ENCODE results near the gene EIF3L. TPM values are rescaled to one million over a fixed set of nuclear protein-coding genes. Genes with fewer than 3 reads are reported as not detected.
A peak's percentile ranks its signal among the peaks of the same experiment; 100 is the strongest.

The EIF3L gene
- polyA plus RNA-seq, 1 of the 3 experiments (the other 2 are of a cell fraction): 478 TPM

DNA sequence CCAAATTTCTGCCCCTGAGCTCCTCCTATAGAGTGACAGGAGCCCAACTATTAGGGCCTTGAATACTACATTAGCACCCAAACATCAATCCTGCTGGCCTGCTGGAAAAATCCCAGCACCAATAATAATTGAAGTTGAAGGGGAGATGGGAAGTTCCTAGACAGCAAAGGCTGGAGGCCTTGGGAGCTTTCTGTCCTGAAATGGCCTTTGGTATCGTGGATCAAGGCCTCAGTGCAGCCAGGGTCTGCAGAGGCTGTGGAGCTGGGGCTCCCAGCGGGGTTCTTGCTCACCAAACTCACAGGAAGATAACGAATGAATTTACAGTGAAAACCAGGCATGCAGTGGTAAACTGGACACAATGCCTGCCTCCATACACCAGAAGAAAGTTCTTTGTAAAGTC lies 47.7 kb downstream of the EIF3L start:
- H3K4me1 ChIP-seq (ENCODE audit: control insufficient read depth in 1 of 2, insufficient read depth in 2 of 2, low read depth in 1 of 2, low read length in 1 of 2): peaks cover 12 to 13% of the 10 kb centered on the region in 2 experiments; a peak in 2 of 4 replicates
- CTCF ChIA-PET: interaction anchor here (1.0 to 3.1 kb wide), 5 partner anchors 13 to 79 kb away, joined by 3 to 9 read pairs (median 5); partner anchors contain the start of gene GALR3
- WGBS (ENCODE audit: low lambda C conversion rate): 100% methylated on average over 3 of the region's 3 CpGs
- H3K9ac ChIP-seq: no peak overlapping the region
- H4K20me1 ChIP-seq (ENCODE audit: insufficient read depth): no peaks in the 10 kb centered on the region
- H3K27me3 ChIP-seq (ENCODE audit: insufficient read depth): no peaks in the 10 kb centered on the region
- peaks cover 0 to 3% of the 10 kb centered on the region in 2 experiments for H3K36me3 ChIP-seq (replicated peaks in 1 of 2; ENCODE audit: control insufficient read depth in 1 of 2, insufficient read depth in 2 of 2, low read length in 1 of 2)
- no peak overlapping the region for H3K4me3 ChIP-seq (ENCODE audit: low read depth in 2 of 2, low read length in 1 of 2)
- no peak overlapping the region for H2AFZ ChIP-seq (ENCODE audit: low read depth)
- TF ChIP-seq YY1 (IDR thresholded peaks at IDR 0.05; ENCODE audit: low read depth) (no peak), GATA2 (CRISPR knock-in tag; IDR thresholded peaks at IDR 0.05) (no peak), TCF12 (IDR thresholded peaks at IDR 0.05) (no peak), NRF1 (IDR thresholded peaks at IDR 0.05; ENCODE audit: low read depth, low read length) (no peak)
- TF ChIP-seq, protein P1, sequence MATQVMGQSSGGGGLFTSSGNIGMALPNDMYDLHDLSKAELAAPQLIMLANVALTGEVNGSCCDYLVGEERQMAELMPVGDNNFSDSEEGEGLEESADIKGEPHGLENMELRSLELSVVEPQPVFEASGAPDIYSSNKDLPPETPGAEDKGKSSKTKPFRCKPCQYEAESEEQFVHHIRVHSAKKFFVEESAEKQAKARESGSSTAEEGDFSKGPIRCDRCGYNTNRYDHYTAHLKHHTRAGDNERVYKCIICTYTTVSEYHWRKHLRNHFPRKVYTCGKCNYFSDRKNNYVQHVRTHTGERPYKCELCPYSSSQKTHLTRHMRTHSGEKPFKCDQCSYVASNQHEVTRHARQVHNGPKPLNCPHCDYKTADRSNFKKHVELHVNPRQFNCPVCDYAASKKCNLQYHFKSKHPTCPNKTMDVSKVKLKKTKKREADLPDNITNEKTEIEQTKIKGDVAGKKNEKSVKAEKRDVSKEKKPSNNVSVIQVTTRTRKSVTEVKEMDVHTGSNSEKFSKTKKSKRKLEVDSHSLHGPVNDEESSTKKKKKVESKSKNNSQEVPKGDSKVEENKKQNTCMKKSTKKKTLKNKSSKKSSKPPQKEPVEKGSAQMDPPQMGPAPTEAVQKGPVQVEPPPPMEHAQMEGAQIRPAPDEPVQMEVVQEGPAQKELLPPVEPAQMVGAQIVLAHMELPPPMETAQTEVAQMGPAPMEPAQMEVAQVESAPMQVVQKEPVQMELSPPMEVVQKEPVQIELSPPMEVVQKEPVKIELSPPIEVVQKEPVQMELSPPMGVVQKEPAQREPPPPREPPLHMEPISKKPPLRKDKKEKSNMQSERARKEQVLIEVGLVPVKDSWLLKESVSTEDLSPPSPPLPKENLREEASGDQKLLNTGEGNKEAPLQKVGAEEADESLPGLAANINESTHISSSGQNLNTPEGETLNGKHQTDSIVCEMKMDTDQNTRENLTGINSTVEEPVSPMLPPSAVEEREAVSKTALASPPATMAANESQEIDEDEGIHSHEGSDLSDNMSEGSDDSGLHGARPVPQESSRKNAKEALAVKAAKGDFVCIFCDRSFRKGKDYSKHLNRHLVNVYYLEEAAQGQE (IDR thresholded peaks at IDR 0.05; ENCODE audit: low read depth, low read length): no peak
- TF ChIP-seq, protein P2, sequence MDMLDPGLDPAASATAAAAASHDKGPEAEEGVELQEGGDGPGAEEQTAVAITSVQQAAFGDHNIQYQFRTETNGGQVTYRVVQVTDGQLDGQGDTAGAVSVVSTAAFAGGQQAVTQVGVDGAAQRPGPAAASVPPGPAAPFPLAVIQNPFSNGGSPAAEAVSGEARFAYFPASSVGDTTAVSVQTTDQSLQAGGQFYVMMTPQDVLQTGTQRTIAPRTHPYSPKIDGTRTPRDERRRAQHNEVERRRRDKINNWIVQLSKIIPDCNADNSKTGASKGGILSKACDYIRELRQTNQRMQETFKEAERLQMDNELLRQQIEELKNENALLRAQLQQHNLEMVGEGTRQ (IDR thresholded peaks at IDR 0.05; ENCODE audit: borderline replicate concordance, low read depth, low read length): no peak
- no peak for DNase-seq
- H3F3A ChIP-seq (replicated peaks; ENCODE audit: insufficient read depth): peaks cover 8% of the 10 kb centered on the region
- H3K9me2 ChIP-seq: no peaks in the 10 kb centered on the region
- H3K9me3 ChIP-seq: no peaks in the 10 kb centered on the region
- no peaks in the 10 kb centered on the region for H3K79me2 ChIP-seq (ENCODE audit: insufficient read depth)
- POLR2A ChIA-PET: interaction anchor here (2.7 kb wide), 1 partner anchor 9 kb away, joined by 9 read pairs; the partner anchor contains the start of gene MICALL1
- H3K27ac ChIP-seq (ENCODE audit: low read depth in 2 of 2, low read length in 1 of 2): no peak overlapping the region
- H3K4me2 ChIP-seq: no peak overlapping the region

DNA sequence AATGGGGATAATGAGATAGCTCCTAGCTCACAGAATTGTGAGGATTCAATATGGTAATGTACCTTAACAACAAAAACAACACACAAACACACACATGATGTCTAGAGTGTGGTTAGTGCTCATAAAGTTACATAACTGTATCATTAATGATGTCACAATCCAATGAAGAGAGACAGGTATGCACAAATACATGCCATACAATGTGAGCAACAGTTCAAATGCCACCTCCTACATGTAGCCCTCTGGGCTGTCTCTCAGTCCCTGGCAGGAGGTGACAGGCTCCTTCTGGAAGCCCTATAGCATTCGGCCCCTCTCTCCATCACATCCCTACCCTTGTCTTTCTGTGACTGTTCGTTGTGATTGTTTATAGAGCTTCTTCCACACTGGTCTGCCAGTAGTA lies 48.6 kb downstream of the EIF3L start:
- Histone ChIP-seq H3K9me3 (no peaks in the 10 kb centered on the region), H3K4me1 (ENCODE audit: control insufficient read depth in 1 of 2, insufficient read depth in 2 of 2, low read depth in 1 of 2, low read length in 1 of 2) (peaks cover 10 to 12% of the 10 kb centered on the region in 2 experiments; a peak in 2 of 4 replicates), H3K79me2 (ENCODE audit: insufficient read depth) (no peaks in the 10 kb centered on the region), H2AFZ (ENCODE audit: low read depth) (no peak overlapping the region), H3K9ac (no peak overlapping the region), H3K27me3 (ENCODE audit: insufficient read depth) (no peaks in the 10 kb centered on the region), H3K9me2 (no peaks in the 10 kb centered on the region), H3K4me3 (ENCODE audit: low read depth in 2 of 2, low read length in 1 of 2) (no peak overlapping the region), H4K20me1 (ENCODE audit: insufficient read depth) (no peaks in the 10 kb centered on the region), H3K4me2 (no peak overlapping the region), H3K27ac (ENCODE audit: low read depth in 2 of 2, low read length in 1 of 2) (0 out of 4 replicates have a peak overlapping the region, but pooled peaks of 1 of the 2 experiments have one; percentile 12), H3F3A (replicated peaks; ENCODE audit: insufficient read depth) (peaks cover 8% of the 10 kb centered on the region), H3K36me3 (replicated peaks in 1 of 2; ENCODE audit: control insufficient read depth in 1 of 2, insufficient read depth in 2 of 2, low read length in 1 of 2) (no peaks in the 10 kb centered on the region)
- TF ChIP-seq RFX5 (IDR thresholded peaks at IDR 0.05; ENCODE audit: low read length): no peak
- no peak for TF ChIP-seq GATA2 (CRISPR knock-in tag; IDR thresholded peaks at IDR 0.05)
- no peak for TF ChIP-seq TEAD4 (IDR thresholded peaks at IDR 0.05; ENCODE audit: borderline replicate concordance, insufficient read depth)
- TF ChIP-seq, protein P3, sequence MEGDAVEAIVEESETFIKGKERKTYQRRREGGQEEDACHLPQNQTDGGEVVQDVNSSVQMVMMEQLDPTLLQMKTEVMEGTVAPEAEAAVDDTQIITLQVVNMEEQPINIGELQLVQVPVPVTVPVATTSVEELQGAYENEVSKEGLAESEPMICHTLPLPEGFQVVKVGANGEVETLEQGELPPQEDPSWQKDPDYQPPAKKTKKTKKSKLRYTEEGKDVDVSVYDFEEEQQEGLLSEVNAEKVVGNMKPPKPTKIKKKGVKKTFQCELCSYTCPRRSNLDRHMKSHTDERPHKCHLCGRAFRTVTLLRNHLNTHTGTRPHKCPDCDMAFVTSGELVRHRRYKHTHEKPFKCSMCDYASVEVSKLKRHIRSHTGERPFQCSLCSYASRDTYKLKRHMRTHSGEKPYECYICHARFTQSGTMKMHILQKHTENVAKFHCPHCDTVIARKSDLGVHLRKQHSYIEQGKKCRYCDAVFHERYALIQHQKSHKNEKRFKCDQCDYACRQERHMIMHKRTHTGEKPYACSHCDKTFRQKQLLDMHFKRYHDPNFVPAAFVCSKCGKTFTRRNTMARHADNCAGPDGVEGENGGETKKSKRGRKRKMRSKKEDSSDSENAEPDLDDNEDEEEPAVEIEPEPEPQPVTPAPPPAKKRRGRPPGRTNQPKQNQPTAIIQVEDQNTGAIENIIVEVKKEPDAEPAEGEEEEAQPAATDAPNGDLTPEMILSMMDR (IDR thresholded peaks at IDR 0.05): no peak
- no peak for TF ChIP-seq GABPA (IDR thresholded peaks at IDR 0.05; ENCODE audit: low read depth)
- TF ChIP-seq FOXM1 (IDR thresholded peaks at IDR 0.05; ENCODE audit: low read depth): no peak
- WGBS (ENCODE audit: low lambda C conversion rate): 97% methylated on average over 2 of the region's 2 CpGs
- POLR2A ChIA-PET: interaction anchor here (0.6 to 2.7 kb wide), 2 partner anchors 8 to 34 kb away, joined by 3 to 9 read pairs; partner anchors contain the start of gene MICALL1
- CTCF ChIA-PET: interaction anchor here (0.6 to 3.1 kb wide), 5 partner anchors 12 to 109 kb away, joined by 3 to 9 read pairs (median 5); partner anchors contain the start of gene GALR3
- no peak for DNase-seq

Measured in SK-N-SH (cell line).